HG03139 (cell line): ENCODE measurements around the gene SCUBE3.
A peak's percentile ranks its signal among the peaks of the same experiment; 100 is the strongest.

Experiments used
- ATAC-seq: cut with Tn5 transposase; IDR thresholded peaks from one replicate; pipeline ENCODE4 v1.9.1; 2021; ENCODE audit not compliant: unreplicated experiment

SCUBE3 gene

GRCh38 chr6:35297601-35298481, 84.1 kb downstream of the SCUBE3 start, which contains the start of gene DEF6:
Gene DEF6 (plus strand): TSS chr6:35297818. CDS start chr6:35297857, 39 bp downstream.
- ATAC-seq = peak; percentile 77

DNA sequence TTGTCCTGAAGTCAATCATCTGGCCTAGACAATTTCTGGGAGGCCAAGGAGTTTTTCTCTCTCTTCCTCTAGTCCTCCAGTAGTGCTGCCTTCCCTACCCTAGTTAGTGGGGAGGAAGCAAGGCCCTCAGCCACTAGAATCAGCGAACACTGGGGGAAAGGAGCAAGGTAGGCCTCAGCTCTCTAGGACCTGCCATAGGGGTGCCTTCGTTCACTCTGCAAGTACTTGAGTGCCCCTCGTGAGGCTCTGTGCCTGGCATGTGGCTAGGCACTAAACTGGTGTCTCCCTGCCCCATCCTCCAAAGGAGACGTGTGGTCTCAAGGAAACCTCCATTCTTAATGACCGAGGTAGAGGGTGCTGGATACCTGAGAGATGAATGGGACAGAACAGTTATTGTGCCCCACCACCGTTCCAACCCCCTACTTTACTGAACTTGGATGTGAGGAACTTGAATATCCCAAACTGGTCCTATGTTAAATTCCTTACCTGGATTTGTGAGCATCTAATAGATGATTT, 84.9 kb downstream of the SCUBE3 start:
- no peak for ATAC-seq

- ATAC-seq = no peak
Measured at GRCh38 chr6:35299674-35300073, 85.9 kb downstream of the SCUBE3 start.

DNA sequence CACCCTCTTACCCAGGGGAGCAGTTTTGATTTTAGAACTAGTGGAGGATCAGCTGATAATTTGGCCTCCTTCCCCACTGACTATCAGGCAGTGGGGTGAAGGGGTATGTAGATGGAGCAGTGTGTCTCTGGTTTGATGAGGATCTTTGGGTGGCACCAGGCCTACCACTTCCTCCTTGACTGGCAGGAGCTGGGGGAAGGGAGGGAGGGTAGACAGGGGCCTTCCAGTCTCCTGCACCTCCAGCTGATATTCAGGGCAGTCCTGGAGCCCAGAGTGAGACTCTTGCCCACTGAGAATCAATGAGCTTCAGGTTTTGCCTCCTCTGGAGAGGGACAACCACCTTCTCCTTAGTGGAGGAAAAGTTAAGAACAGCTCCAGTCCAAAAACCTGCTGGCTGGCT, 87.1 kb downstream of the SCUBE3 start:
- no peak for ATAC-seq
